Cerebellar nuclear complex (tissue), 1 donor: Measurements from ENCODE around the gene ISOC1.

ENCODE experiments used
- DNase-seq, 2 experiments: peaks; one replicate each; lab custom pipeline; 2025; lab: John Stamatoyannopoulos, UW

The ISOC1 gene

GRCh38 chr5:129094087-129094923 lies at the start of gene ISOC1:
TSS of gene ISOC1 (plus strand) at chr5:129094749. CDS start at chr5:129094767, 18 bp downstream.
- DNase-seq, result no peak

- no peak for DNase-seq
These were observed 48.4 kb upstream of the ISOC1 start for GRCh38 chr5:129046151-129046550.

- DNase-seq, result no peak
These were observed 46.0 kb upstream of the ISOC1 start for GRCh38 chr5:129048509-129048908.

- DNase-seq, result no peak
These were observed 45.3 kb upstream of the ISOC1 start for GRCh38 chr5:129049126-129049799.

GRCh38 chr5:129051283-129051682 lies 43.3 kb upstream of the ISOC1 start:
- DNase-seq, result no peak

GRCh38 chr5:129053438-129053837 lies 41.1 kb upstream of the ISOC1 start:
- DNase-seq, result no peak

- DNase-seq, result no peak
These were observed 37.2 kb upstream of the ISOC1 start for GRCh38 chr5:129057329-129057728.

- no peak for DNase-seq
These were observed 32.7 kb upstream of the ISOC1 start for GRCh38 chr5:129061849-129062248.

- no peak for DNase-seq
These were observed 31.0 kb upstream of the ISOC1 start for GRCh38 chr5:129063483-129064113.

GRCh38 chr5:129065721-129066120 lies 28.8 kb upstream of the ISOC1 start:
- DNase-seq, result no peak

GRCh38 chr5:129067745-129068144 lies 26.8 kb upstream of the ISOC1 start:
- no peak for DNase-seq

- DNase-seq, result no peak
These were observed 25.3 kb upstream of the ISOC1 start for GRCh38 chr5:129069292-129069691.

GRCh38 chr5:129073111-129073510 lies 21.4 kb upstream of the ISOC1 start:
- DNase-seq, result no peak

GRCh38 chr5:129074903-129075302 lies 19.6 kb upstream of the ISOC1 start:
- no peak for DNase-seq

GRCh38 chr5:129077433-129078075 lies 17.0 kb upstream of the ISOC1 start:
- DNase-seq, result no peak

- DNase-seq, result no peak
These were observed 16.3 kb upstream of the ISOC1 start for GRCh38 chr5:129078247-129078646.

GRCh38 chr5:129078660-129079059 lies 15.9 kb upstream of the ISOC1 start:
- no peak for DNase-seq

- no peak for DNase-seq
These were observed 15.1 kb upstream of the ISOC1 start for GRCh38 chr5:129079496-129079895.

- no peak for DNase-seq
These were observed 13.8 kb upstream of the ISOC1 start for GRCh38 chr5:129080766-129081165.

GRCh38 chr5:129082225-129083136 lies 12.1 kb upstream of the ISOC1 start:
- no peak for DNase-seq
